Psoas muscle (tissue), 8 donors: ENCODE data around the gene NFE2L1. TPM values are rescaled to one million over a fixed set of nuclear protein-coding genes. Genes with fewer than 3 reads are reported as not detected.

Source experiments
- ATAC-seq, 4 donors: fragments of 200-7000 bp; cut with Tn5 transposase; one replicate each; pipeline ENCODE4 v1.9.1; 2020; ENCODE audit warnings: moderate library complexity in 3 of 4, mild to moderate bottlenecking in 2 of 4
- DNase-seq, 2 donors: peaks; one replicate each; pipeline ENCODE4 v3.0.0-alpha.2; 2020
- H3K27ac ChIP-seq: fragments of 200-600 bp; one replicate; pipeline ENCODE4 v1.8.0; 2022
- H3K27me3 ChIP-seq, 3 donors: fragments of 200-600 bp in 1 of 3; one replicate each; pipeline versions ENCODE4 v1.6.1 to v1.8.0; 2013 to 2022; ENCODE audit warnings: low read length in 2 of 3, mild to moderate bottlenecking in 2 of 3, moderate library complexity in 1 of 3; ENCODE audit not compliant: insufficient read depth in 3 of 3
- H3K36me3 ChIP-seq, 2 donors: fragments of 200-600 bp in 1 of 2; one replicate each; pipeline versions ENCODE4 v1.6.1 to v1.8.0; 2013 to 2022; ENCODE audit warnings: low read depth in 1 of 2, mild to moderate bottlenecking in 1 of 2, moderate library complexity in 1 of 2; ENCODE audit not compliant: insufficient read depth in 1 of 2
- H3K4me1 ChIP-seq: fragments of 200-600 bp; one replicate; pipeline ENCODE4 v1.8.0; 2022
- H3K4me3 ChIP-seq: fragments of 200-600 bp; one replicate; pipeline ENCODE4 v1.8.0; 2022; ENCODE audit warnings: mild to moderate bottlenecking
- H3K9me3 ChIP-seq: fragments of 200-600 bp; one replicate; pipeline ENCODE4 v1.8.0; 2022
- CTCF ChIP-seq: fragments of 200-600 bp; IDR thresholded peaks from one replicate; pipeline ENCODE4 v1.8.0; 2022; ENCODE audit warnings: antibody characterized with exemption
- WGBS, 3 donors: extraction: QIAGEN DNeasy Blood & Tissue Kit; methylation state at CpG; one replicate each; pipeline versions ENCODE4 v1.1.6 to v1.1.7; 2013; 5-methylcytosine and 5-hydroxymethylcytosine counted together
- intact Hi-C, 2 donors: fragments of 100-400 bp; cut with DNase I; formaldehyde crosslinking; loops; one replicate each; pipeline versions ENCODE4 v1.11.0 to v1.14.2; 2022
- polyA plus RNA-seq, 3 donors: library from polyadenylated mRNA; stranded (reverse); fragments of 200-250 nt; gene quantifications; one replicate each; pipeline ENCODE4 v1.2.3, GENCODE V29; 2013
- total RNA-seq, 4 donors: library from RNA; stranded (reverse); fragmentation: NEBNext Ultra II Directional in 2 of 4; extraction: Animal tissue kit (Norgen Biotek cat#: 25700) in 2 of 4; gene quantifications; one replicate each; pipeline versions ENCODE4 v1.2.1 to v1.2.4, GENCODE V29; 2021 to 2023
- donor health status: healthy with polysubstance abuse.
- donor health status: DM: no; HTN: no; CAD: no; lungs with moderate emphysema.
- donor health status: Bipolar disorder and iron deficiency.
- donor health status: healthy.
- donor health status: DM: yes; HTN: yes; CAD: no.
- donor health status: DM: no; HTN: no; CAD: no.
- donor health status: DM: no; HTN: no; CAD: no.
- donor health status: DM: yes; HTN: yes; CAD: no.

The NFE2L1 gene
- total and polyA plus RNA-seq, 7 donors: 308 to 1,601 (median 1,124) TPM

DNA sequence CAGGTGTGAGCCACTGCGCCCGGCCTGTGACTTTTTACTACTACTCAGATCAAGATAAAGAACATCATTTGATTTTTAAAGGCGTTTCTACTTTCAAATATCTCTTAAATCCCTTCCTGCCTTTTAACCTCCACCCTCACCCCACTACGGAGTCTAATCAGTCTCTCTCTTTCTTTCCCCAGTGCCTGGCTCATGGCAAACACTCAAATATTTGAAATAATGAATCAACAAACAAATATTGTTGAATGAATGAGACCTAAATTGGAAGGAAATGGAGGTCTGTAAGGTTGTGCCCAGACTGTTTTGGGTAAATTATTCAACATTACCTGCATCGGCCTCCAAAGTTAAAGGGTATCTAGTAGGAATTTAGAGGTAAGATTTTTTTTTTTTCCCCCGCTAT is 25.3 kb upstream of the NFE2L1 start:
- DNase-seq: no peak
- Histone ChIP-seq H3K27me3 (peaks cover 0 to 3% (median 0%) of the 10 kb centered on the region in 3 donors), H3K27ac (no peak overlapping the region), H3K4me3 (peak overlapping the region; percentile 67), H3K9me3 (no peaks in the 10 kb centered on the region), H3K4me1 (peaks cover 39% of the 10 kb centered on the region), H3K36me3 (no peaks in the 10 kb centered on the region)
- no peak for ATAC-seq
- intact Hi-C loops: loop anchor here in 1 of 2 donors (10.0 kb wide), 1 partner anchor 572 kb away; the partner anchor contains the start of genes HOXB3 and HOXB5
- WGBS, 3 donors: 66 to 69% (median 67%) methylated on average over 6 of the region's 6 CpGs
- TF ChIP-seq CTCF: no peak

- peak overlapping the region; percentile 67 for H3K4me3 ChIP-seq
- ATAC-seq (peak; percentile 66 to 78 (median 72)), DNase-seq (peak; percentile 89 to 94)
- peak overlapping the region; percentile 79 for H3K27ac ChIP-seq
- TF ChIP-seq CTCF: peak; percentile 45
- peaks cover 39% of the 10 kb centered on the region for H3K4me1 ChIP-seq
- no peaks in the 10 kb centered on the region for H3K9me3 ChIP-seq
- peaks cover 0 to 3% (median 0%) of the 10 kb centered on the region in 3 donors for H3K27me3 ChIP-seq
- no peaks in the 10 kb centered on the region for H3K36me3 ChIP-seq
- intact Hi-C loops: loop anchor here in 1 of 2 donors (10.0 kb wide), 1 partner anchor 571 kb away; the partner anchor contains the start of genes HOXB3 and HOXB5
- 2 to 3% (median 2%) methylated on average over 43 to 54 of the region's 54 CpGs for WGBS, 3 donors
Measured at GRCh38 chr17:48023400-48024148, 24.6 kb upstream of the NFE2L1 start.

DNA sequence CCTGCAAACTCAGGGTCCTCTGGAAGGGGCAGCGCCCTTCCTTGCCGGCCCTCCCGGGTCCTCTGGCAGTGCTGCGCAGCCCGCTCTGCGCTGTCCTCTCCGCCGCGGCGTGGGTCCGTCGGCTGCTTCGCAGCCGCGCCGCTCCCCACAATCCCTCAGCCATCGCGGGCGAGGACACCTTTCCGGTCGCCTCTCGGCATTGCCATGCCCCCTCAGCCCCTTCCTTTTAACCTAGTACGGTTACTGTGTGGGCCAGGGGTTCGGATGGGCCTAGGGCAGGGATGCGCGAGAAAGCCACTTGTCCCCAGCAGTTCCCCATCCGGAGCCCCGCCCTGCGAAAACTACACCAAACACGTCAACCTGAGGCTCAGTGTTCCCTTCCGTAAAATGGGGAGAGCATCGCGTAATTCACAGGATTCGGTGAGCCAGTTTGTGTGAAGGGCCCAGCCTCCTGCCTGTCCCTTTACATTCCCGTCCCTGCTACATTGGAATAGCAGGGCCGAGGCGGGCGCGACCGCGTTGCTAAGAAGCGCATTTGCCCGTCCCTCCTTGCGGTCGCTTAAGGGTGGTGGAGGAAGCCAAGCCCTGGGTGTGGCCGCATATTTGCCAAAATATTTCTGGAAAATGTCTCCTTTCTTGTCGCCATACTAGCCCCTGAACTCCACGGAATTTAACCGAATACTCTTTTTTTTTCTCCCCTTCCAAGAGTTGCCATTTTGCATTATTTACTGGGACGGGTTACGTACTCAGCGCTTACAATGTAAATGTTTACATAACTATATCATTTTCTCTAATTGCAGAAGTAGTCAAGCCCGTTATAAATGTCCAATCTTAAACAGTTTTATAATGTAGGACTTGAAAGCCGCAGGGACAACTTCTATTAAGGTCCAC is 23.8 kb upstream of the NFE2L1 start:
- WGBS, 3 donors: 1 to 2% (median 1%) methylated on average over 48 to 54 of the region's 54 CpGs
- Histone ChIP-seq H3K9me3 (no peaks in the 10 kb centered on the region), H3K27me3 (peaks cover 0 to 3% (median 0%) of the 10 kb centered on the region in 3 donors), H3K36me3 (no peaks in the 10 kb centered on the region), H3K27ac (peak overlapping the region; percentile 79), H3K4me1 (peaks cover 39% of the 10 kb centered on the region), H3K4me3 (peak overlapping the region; percentile 67)
- ATAC-seq: peak; percentile 3 to 13 (median 7)
- TF ChIP-seq CTCF: no peak
- peak; percentile 54 to 72 for DNase-seq
- intact Hi-C loops: loop anchor here in 1 of 2 donors (1.0 to 10.0 kb wide), 2 partner anchors 108 to 570 kb away; partner anchors contain the start of genes HOXB3 and HOXB5

DNA sequence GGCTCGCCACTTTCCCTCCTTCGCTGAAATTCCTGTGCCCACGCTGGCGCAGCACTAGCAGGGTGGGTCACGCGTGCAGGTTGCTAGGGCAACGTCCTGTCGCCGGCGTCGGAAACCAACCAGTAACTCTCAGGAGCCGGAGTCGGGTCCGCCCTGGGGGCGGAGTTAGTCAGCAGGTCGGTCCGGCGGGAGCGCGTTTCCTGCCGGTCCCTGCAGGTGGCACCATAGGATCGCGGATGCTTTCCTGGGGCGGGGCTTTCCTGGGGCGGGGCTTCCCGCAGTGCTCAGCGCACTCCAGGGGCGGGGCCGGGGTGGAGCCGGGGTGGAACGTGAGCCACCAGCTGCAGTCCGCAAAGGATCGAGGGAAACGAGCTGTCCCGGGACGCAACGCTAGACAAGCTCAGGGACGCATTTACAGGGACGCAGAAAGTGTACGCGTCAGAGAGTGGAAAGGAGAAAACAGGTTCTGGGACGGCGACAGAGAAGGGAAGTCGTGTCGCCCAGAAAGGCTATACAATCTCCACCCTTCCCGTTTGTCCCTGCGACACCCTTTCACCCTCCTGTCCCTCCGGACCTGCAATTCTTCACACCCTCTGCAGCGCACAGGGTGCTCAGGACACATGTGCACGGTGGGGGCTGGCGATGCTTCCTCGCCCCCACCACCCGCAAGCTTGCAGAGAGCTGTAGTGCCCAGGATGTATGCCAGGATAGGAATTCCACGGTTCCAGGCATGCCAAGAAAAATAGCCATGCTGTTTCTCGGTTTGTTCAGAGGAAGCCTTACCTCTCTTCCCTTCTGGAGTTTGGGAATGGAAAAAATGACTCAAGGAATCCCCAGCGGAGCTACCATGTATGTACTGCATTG is 22.9 kb upstream of the NFE2L1 start:
- H3K9me3 ChIP-seq: no peaks in the 10 kb centered on the region
- peak; percentile 97 to 99 for DNase-seq
- no peaks in the 10 kb centered on the region for H3K36me3 ChIP-seq
- intact Hi-C loops: loop anchor here in 1 of 2 donors (1.0 to 10.0 kb wide), 2 partner anchors 107 to 570 kb away; partner anchors contain the start of genes HOXB3 and HOXB5
- peaks cover 39% of the 10 kb centered on the region for H3K4me1 ChIP-seq
- TF ChIP-seq CTCF: peak; percentile 67
- H3K27me3 ChIP-seq: peaks cover 0 to 3% (median 0%) of the 10 kb centered on the region in 3 donors
- H3K4me3 ChIP-seq: peak overlapping the region; percentile 67
- peak; percentile 86 to 89 (median 87) for ATAC-seq
- WGBS, 3 donors: 1% methylated on average over 52 to 56 of the region's 56 CpGs
- peak overlapping the region; percentile 79 for H3K27ac ChIP-seq
